OCI-LY3 (cell line): Measurements from ENCODE around the gene NUP153.

Experiments
- H2AFZ ChIP-seq: fragments of 200-600, 300-600 bp; shearing (Covaris generic); 2 replicates; pipeline ENCODE4 v1.6.0; 2014; ENCODE audit warnings: antibody characterized with exemption, low read depth, low read length
- H3K27ac ChIP-seq: fragments of 200-600, 300-600 bp; sonication (generic); 2 replicates; pipeline ENCODE4 v1.5.1; 2014; ENCODE audit warnings: mild to moderate bottlenecking, low read length, moderate library complexity, mixed read lengths
- H3K27me3 ChIP-seq: fragments of 200-600, 300-600 bp; sonication (generic); 2 replicates; pipeline ENCODE4 v1.6.1; 2014; ENCODE audit warnings: low read depth, low read length, mixed read lengths
- H3K36me3 ChIP-seq: fragments of 200-600, 300-600 bp; sonication (generic); replicated peaks from 2 replicates; pipeline ENCODE3; 2014; ENCODE audit warnings: low read depth, low read length, mixed read lengths
- H3K4me1 ChIP-seq: fragments of 300-600, 200-600 bp; sonication (generic); 2 replicates; pipeline ENCODE4 v1.6.1; 2014; ENCODE audit warnings: low read length, mixed read lengths
- H3K4me2 ChIP-seq: fragments of 200-600, 300-600 bp; sonication (generic); 2 replicates; pipeline ENCODE4 v1.6.1; 2014; ENCODE audit warnings: low read length, mixed read lengths
- H3K4me3 ChIP-seq: fragments of 300-600, 200-600 bp; sonication (generic); 2 replicates; pipeline ENCODE4 v1.5.1; 2014; ENCODE audit warnings: antibody characterized with exemption, mild to moderate bottlenecking, low read length, moderate library complexity
- H3K79me2 ChIP-seq: fragments of 300-600, 200-600 bp; shearing (Covaris generic); 2 replicates; pipeline ENCODE4 v1.6.1; 2014; ENCODE audit warnings: mild to moderate bottlenecking, low read length, mixed read lengths
- H3K9ac ChIP-seq: fragments of 300-600, 200-600 bp; shearing (Covaris generic); 2 replicates; pipeline ENCODE4 v1.6.0; 2014; ENCODE audit warnings: mild to moderate bottlenecking, low read length, moderate library complexity
- H3K9me3 ChIP-seq: fragments of 200-600, 300-600 bp; shearing (Covaris generic); 2 replicates; pipeline ENCODE4 v1.6.1; 2014; ENCODE audit warnings: low read length, mixed read lengths; ENCODE audit not compliant: insufficient read depth
- H4K20me1 ChIP-seq: fragments of 200-600, 300-600 bp; sonication (generic); 2 replicates; pipeline ENCODE4 v1.6.1; 2016; ENCODE audit warnings: low read length, mixed read lengths; ENCODE audit not compliant: insufficient read depth
- CTCF ChIP-seq: fragments of 200-600, 300-600 bp; sonication (generic); IDR thresholded peaks from 2 replicates; pipeline ENCODE4 v1.5.1; 2014; ENCODE audit warnings: antibody characterized with exemption, low read length, low read depth
- EZH2phosphoT487 ChIP-seq: fragments of 200-600 bp; shearing (Covaris generic); IDR thresholded peaks from 2 replicates; pipeline ENCODE4 v1.6.1; 2018; ENCODE audit warnings: antibody characterized with exemption, mixed run types, low read depth

Gene NUP153

GRCh38 chr6:17666646-17667045 is 40.1 kb downstream of the NUP153 start:
- Histone ChIP-seq H2AFZ (no peak overlapping the region), H3K79me2 (peaks cover 91% of the 10 kb centered on the region), H3K9ac (no peak overlapping the region), H3K4me1 (no peaks in the 10 kb centered on the region), H4K20me1 (0 out of 2 replicates have a peak, but pooled peaks cover 4% of the 10 kb centered on the region), H3K27ac (no peak overlapping the region), H3K36me3 (peaks cover 42% of the 10 kb centered on the region), H3K4me3 (no peak overlapping the region), H3K27me3 (no peaks in the 10 kb centered on the region), H3K9me3 (no peaks in the 10 kb centered on the region), H3K4me2 (no peak overlapping the region)
- TF ChIP-seq EZH2phosphoT487, result no peak
- TF ChIP-seq CTCF, result no peak

GRCh38 chr6:17665132-17665531 is 41.6 kb downstream of the NUP153 start:
- Histone ChIP-seq H3K9ac (no peak overlapping the region), H3K36me3 (peaks cover 37% of the 10 kb centered on the region), H3K4me2 (no peak overlapping the region), H3K4me1 (no peaks in the 10 kb centered on the region), H4K20me1 (0 out of 2 replicates have a peak, but pooled peaks cover 4% of the 10 kb centered on the region), H3K27ac (no peak overlapping the region), H2AFZ (no peak overlapping the region), H3K9me3 (no peaks in the 10 kb centered on the region), H3K27me3 (no peaks in the 10 kb centered on the region), H3K4me3 (no peak overlapping the region), H3K79me2 (peaks cover 91% of the 10 kb centered on the region)
- no peak for TF ChIP-seq EZH2phosphoT487
- no peak for TF ChIP-seq CTCF

GRCh38 chr6:17663226-17663625 is 43.5 kb downstream of the NUP153 start:
- no peak for TF ChIP-seq CTCF
- TF ChIP-seq EZH2phosphoT487, result no peak
- Histone ChIP-seq H4K20me1 (peaks cover 4% of the 10 kb centered on the region; the same call in 1 of the 2 replicates), H3K9ac (no peak overlapping the region)

GRCh38 chr6:17662585-17662984 is 44.1 kb downstream of the NUP153 start:
- Histone ChIP-seq H3K4me1 (no peaks in the 10 kb centered on the region), H3K4me2 (no peak overlapping the region), H2AFZ (no peak overlapping the region), H4K20me1 (peaks cover 4% of the 10 kb centered on the region; the same call in 1 of the 2 replicates), H3K4me3 (no peak overlapping the region), H3K79me2 (peaks cover 94% of the 10 kb centered on the region), H3K27ac (no peak overlapping the region), H3K36me3 (peaks cover 29% of the 10 kb centered on the region), H3K27me3 (no peaks in the 10 kb centered on the region), H3K9ac (no peak overlapping the region), H3K9me3 (no peaks in the 10 kb centered on the region)
- TF ChIP-seq EZH2phosphoT487 (no peak), CTCF (no peak)

More at GRCh38 chr6:17663226-17663625, 43.5 kb downstream of the NUP153 start:
- H3K9me3 ChIP-seq, result no peaks in the 10 kb centered on the region
- H3K4me2 ChIP-seq, result no peak overlapping the region
- H3K4me3 ChIP-seq, result no peak overlapping the region
- H3K4me1 ChIP-seq, result no peaks in the 10 kb centered on the region
- H3K36me3 ChIP-seq, result peaks cover 29% of the 10 kb centered on the region
- H3K79me2 ChIP-seq, result peaks cover 92% of the 10 kb centered on the region
- H3K27me3 ChIP-seq, result no peaks in the 10 kb centered on the region
- no peak overlapping the region for H3K27ac ChIP-seq
- H2AFZ ChIP-seq, result no peak overlapping the region
